GM10266 (cell line): ENCODE measurements around the gene WDR90.
A peak's percentile ranks its signal among the peaks of the same experiment; 100 is the strongest.

Source experiments
- DNase-seq: peaks from one replicate; pipeline ENCODE4 v3.0.0; 2012; ENCODE audit errors: extremely low spot score
- CTCF ChIP-seq: IDR thresholded peaks from 2 replicates; pipeline ENCODE4 v1.5.1; 2012; ENCODE audit warnings: mild to moderate bottlenecking, low read depth; ENCODE audit not compliant: control insufficient read depth, insufficient read depth; ENCODE audit errors: missing control alignments

WDR90 gene

GRCh38 chr16:610513-611381, 38.4 kb upstream of the WDR90 start:
- no peak for DNase-seq
- TF ChIP-seq CTCF = peak; percentile 32

- DNase-seq = no peak
- TF ChIP-seq CTCF = no peak
Observed at GRCh38 chr16:615122-615521, 34.0 kb upstream of the WDR90 start.

- no peak for TF ChIP-seq CTCF
- DNase-seq = no peak
Observed at GRCh38 chr16:616733-617586, 32.2 kb upstream of the WDR90 start.

GRCh38 chr16:617855-618254, 31.3 kb upstream of the WDR90 start:
- no peak for TF ChIP-seq CTCF
- no peak for DNase-seq

GRCh38 chr16:619476-620100, 29.6 kb upstream of the WDR90 start:
- no peak for DNase-seq
- no peak for TF ChIP-seq CTCF

GRCh38 chr16:620700-621525, 28.3 kb upstream of the WDR90 start:
- DNase-seq = no peak

More at GRCh38 chr16:620700-621525, 28.3 kb upstream of the WDR90 start:
- no peak for TF ChIP-seq CTCF
